ENCODE data around the gene ANAPC13. TPM values are rescaled to one million over a fixed set of nuclear protein-coding genes. Genes with fewer than 3 reads are reported as not detected.

ANAPC13 gene
- total and polyA plus RNA-seq, 7 donors = 46.7 to 88.9 (median 59.0) TPM

- intact Hi-C loops (cut with DNase I) = loop anchor here (2.0 kb wide), 1 partner anchor 90 kb away; the partner anchor contains the start of gene AMOTL2
- H3K4me3 ChIP-seq = no peak overlapping the region
- no peaks in the 10 kb centered on the region for H3K36me3 ChIP-seq
- no peaks in the 10 kb centered on the region for H3K27me3 ChIP-seq
- H3K27ac ChIP-seq = peak overlapping the region; percentile 57 to 82 (median 71)
- no peak for TF ChIP-seq CTCF (IDR thresholded peaks at IDR 0.05)
- TF ChIP-seq POLR2AphosphoS5 (IDR thresholded peaks at IDR 0.05) = no peak
- TF ChIP-seq POLR2A (IDR thresholded peaks at IDR 0.05) = no peak
- TF ChIP-seq EP300 (IDR thresholded peaks at IDR 0.05) = no peak
- H3K9me3 ChIP-seq = no peaks in the 10 kb centered on the region
- WGBS, 2 donors = 84 to 87% methylated on average over 8 of the region's 8 CpGs
- DNase-seq = no peak
- H3K4me1 ChIP-seq = peaks cover 0 to 34% (median 23%) of the 10 kb centered on the region in 4 donors
Measured at GRCh38 chr3:134464689-134465365, 21.0 kb downstream of the ANAPC13 start.

GRCh38 chr3:134464064-134464688, 21.6 kb downstream of the ANAPC13 start:
- TF ChIP-seq POLR2AphosphoS5 (IDR thresholded peaks at IDR 0.05) = peak; percentile 28 to 56 (median 46)
- no peak for TF ChIP-seq CTCF (IDR thresholded peaks at IDR 0.05)
- peak in 1 of 4 donors; percentile 36 for TF ChIP-seq EP300 (IDR thresholded peaks at IDR 0.05)
- Histone ChIP-seq H3K36me3 (no peaks in the 10 kb centered on the region), H3K4me3 (no peak overlapping the region), H3K27me3 (no peaks in the 10 kb centered on the region), H3K27ac (peak overlapping the region; percentile 57 to 82 (median 71)), H3K4me1 (peaks cover 0 to 34% (median 23%) of the 10 kb centered on the region in 4 donors), H3K9me3 (no peaks in the 10 kb centered on the region)
- 71 to 79% methylated on average over 13 of the region's 13 CpGs for WGBS, 2 donors
- DNase-seq = peak; percentile 94
- intact Hi-C loops (cut with DNase I) = loop anchor here (2.0 kb wide), 1 partner anchor 89 kb away; the partner anchor contains the start of gene AMOTL2

- 82 to 90% methylated on average over 4 of the region's 4 CpGs for WGBS, 2 donors
- intact Hi-C loops (cut with DNase I) = loop anchor here (2.0 kb wide), 1 partner anchor 89 kb away; the partner anchor contains the start of gene AMOTL2
- H3K4me3 ChIP-seq = no peak overlapping the region
- H3K4me1 ChIP-seq = peaks cover 0 to 34% (median 23%) of the 10 kb centered on the region in 4 donors
- no peaks in the 10 kb centered on the region for H3K36me3 ChIP-seq
- no peak for TF ChIP-seq POLR2AphosphoS5 (IDR thresholded peaks at IDR 0.05)
- TF ChIP-seq EP300 (IDR thresholded peaks at IDR 0.05) = no peak
- TF ChIP-seq CTCF (IDR thresholded peaks at IDR 0.05) = no peak
- TF ChIP-seq POLR2A (IDR thresholded peaks at IDR 0.05) = no peak
- peak overlapping the region; percentile 57 to 82 (median 71) for H3K27ac ChIP-seq
- H3K27me3 ChIP-seq = no peaks in the 10 kb centered on the region
- H3K9me3 ChIP-seq = no peaks in the 10 kb centered on the region
- DNase-seq = no peak
Measured at GRCh38 chr3:134463676-134464063, 22.1 kb downstream of the ANAPC13 start.

- H3K4me3 ChIP-seq = no peak overlapping the region
- intact Hi-C loops (cut with DNase I) = no loop called here
- WGBS, 2 donors = 61 to 72% methylated on average over 5 of the region's 5 CpGs
Measured at GRCh38 chr3:134462331-134462941, 23.3 kb downstream of the ANAPC13 start.

More at GRCh38 chr3:134462331-134462941, 23.3 kb downstream of the ANAPC13 start:
- H3K27ac ChIP-seq = peak overlapping the region; percentile 57 to 82 (median 71)
- H3K4me1 ChIP-seq = peaks cover 0 to 34% (median 23%) of the 10 kb centered on the region in 4 donors
- H3K9me3 ChIP-seq = no peaks in the 10 kb centered on the region
- no peaks in the 10 kb centered on the region for H3K27me3 ChIP-seq
- TF ChIP-seq EP300 (IDR thresholded peaks at IDR 0.05) (no peak), POLR2A (IDR thresholded peaks at IDR 0.05) (no peak), CTCF (IDR thresholded peaks at IDR 0.05) (no peak), POLR2AphosphoS5 (IDR thresholded peaks at IDR 0.05) (peak in 1 of 4 donors; percentile 10)
- no peak for DNase-seq
- H3K36me3 ChIP-seq = no peaks in the 10 kb centered on the region

Measured in sigmoid colon (tissue), 7 donors.